Measurements from ENCODE around the gene CCDC116.
"Not testable (repeated sequence)": the region's sequence is repeated elsewhere in the genome, so short reads cannot be mapped to it uniquely, and the experiment has no call there.

The CCDC116 gene

DNA sequence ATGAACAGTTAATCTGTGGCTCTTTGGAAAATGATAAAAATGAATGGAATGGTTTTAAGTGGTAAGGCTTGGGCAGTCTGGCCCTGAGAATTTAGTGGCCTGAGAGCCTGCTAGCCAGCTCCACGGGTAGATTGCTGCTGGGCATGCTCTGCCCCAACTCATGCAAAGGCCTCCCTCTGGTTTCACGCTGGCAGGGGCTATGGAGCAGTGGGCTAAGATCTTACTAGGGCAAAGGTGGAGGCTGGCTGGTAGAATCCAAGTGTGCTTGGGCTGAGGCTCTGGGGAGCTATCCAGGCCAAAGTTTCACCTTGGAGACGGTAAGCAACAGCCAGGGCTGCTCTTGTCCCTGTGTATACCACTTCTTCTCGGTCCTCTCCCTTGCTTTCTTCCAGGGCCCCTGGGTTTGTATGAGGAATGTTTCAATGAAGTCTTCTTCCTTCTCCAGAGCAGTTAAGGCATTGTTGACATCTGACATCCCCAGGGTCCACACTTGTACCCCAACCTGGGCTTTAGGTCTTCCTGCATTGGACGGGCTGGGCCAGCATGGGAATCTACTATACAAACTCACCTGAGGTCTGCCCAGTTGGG lies 37.6 kb upstream of the CCDC116 start:
- TF ChIP-seq ARNTL (CRISPR knock-in tag; IDR thresholded peaks at IDR 0.05; ENCODE audit: borderline replicate concordance, low read depth) = no peak
- no peak for TF ChIP-seq CSDC2 (CRISPR knock-in tag; IDR thresholded peaks at IDR 0.05)
- TF ChIP-seq BACH2 (CRISPR knock-in tag; IDR thresholded peaks at IDR 0.05; ENCODE audit: borderline replicate concordance) = no peak
- no peak for TF ChIP-seq ISL1 (CRISPR knock-in tag; IDR thresholded peaks at IDR 0.05)
- TF ChIP-seq TOX (CRISPR knock-in tag; IDR thresholded peaks at IDR 0.05; ENCODE audit: borderline replicate concordance) = no peak
- TF ChIP-seq ZFP30 (CRISPR knock-in tag; IDR thresholded peaks at IDR 0.05) = no peak
- no peak for TF ChIP-seq OSR1 (CRISPR knock-in tag; IDR thresholded peaks at IDR 0.05)
- TF ChIP-seq SNAI2 (CRISPR knock-in tag; IDR thresholded peaks at IDR 0.05) = no peak
- TF ChIP-seq, protein P1, sequence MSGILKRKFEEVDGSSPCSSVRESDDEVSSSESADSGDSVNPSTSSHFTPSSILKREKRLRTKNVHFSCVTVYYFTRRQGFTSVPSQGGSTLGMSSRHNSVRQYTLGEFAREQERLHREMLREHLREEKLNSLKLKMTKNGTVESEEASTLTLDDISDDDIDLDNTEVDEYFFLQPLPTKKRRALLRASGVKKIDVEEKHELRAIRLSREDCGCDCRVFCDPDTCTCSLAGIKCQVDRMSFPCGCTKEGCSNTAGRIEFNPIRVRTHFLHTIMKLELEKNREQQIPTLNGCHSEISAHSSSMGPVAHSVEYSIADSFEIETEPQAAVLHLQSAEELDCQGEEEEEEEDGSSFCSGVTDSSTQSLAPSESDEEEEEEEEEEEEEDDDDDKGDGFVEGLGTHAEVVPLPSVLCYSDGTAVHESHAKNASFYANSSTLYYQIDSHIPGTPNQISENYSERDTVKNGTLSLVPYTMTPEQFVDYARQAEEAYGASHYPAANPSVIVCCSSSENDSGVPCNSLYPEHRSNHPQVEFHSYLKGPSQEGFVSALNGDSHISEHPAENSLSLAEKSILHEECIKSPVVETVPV (CRISPR knock-in tag; IDR thresholded peaks at IDR 0.05) = no peak
- TF ChIP-seq, protein P2, sequence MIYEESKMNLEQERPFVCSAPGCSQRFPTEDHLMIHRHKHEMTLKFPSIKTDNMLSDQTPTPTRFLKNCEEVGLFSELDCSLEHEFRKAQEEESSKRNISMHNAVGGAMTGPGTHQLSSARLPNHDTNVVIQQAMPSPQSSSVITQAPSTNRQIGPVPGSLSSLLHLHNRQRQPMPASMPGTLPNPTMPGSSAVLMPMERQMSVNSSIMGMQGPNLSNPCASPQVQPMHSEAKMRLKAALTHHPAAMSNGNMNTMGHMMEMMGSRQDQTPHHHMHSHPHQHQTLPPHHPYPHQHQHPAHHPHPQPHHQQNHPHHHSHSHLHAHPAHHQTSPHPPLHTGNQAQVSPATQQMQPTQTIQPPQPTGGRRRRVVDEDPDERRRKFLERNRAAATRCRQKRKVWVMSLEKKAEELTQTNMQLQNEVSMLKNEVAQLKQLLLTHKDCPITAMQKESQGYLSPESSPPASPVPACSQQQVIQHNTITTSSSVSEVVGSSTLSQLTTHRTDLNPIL (CRISPR knock-in tag; IDR thresholded peaks at IDR 0.05; ENCODE audit: low read depth) = no peak
- TF ChIP-seq ESRRG (CRISPR knock-in tag; IDR thresholded peaks at IDR 0.05) = no peak
- TF ChIP-seq TCF4 (CRISPR knock-in tag; IDR thresholded peaks at IDR 0.05; ENCODE audit: borderline replicate concordance) = no peak
- no peak for TF ChIP-seq ZNF565 (CRISPR knock-in tag; conservative IDR thresholded peaks at IDR 0.05; ENCODE audit: low read depth)
- no peak for TF ChIP-seq GLIS3 (CRISPR knock-in tag; IDR thresholded peaks at IDR 0.05)
- TF ChIP-seq RARB (CRISPR knock-in tag; IDR thresholded peaks at IDR 0.05) = no peak
- TF ChIP-seq, protein P3, sequence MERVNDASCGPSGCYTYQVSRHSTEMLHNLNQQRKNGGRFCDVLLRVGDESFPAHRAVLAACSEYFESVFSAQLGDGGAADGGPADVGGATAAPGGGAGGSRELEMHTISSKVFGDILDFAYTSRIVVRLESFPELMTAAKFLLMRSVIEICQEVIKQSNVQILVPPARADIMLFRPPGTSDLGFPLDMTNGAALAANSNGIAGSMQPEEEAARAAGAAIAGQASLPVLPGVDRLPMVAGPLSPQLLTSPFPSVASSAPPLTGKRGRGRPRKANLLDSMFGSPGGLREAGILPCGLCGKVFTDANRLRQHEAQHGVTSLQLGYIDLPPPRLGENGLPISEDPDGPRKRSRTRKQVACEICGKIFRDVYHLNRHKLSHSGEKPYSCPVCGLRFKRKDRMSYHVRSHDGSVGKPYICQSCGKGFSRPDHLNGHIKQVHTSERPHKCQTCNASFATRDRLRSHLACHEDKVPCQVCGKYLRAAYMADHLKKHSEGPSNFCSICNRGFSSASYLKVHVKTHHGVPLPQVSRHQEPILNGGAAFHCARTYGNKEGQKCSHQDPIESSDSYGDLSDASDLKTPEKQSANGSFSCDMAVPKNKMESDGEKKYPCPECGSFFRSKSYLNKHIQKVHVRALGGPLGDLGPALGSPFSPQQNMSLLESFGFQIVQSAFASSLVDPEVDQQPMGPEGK (CRISPR knock-in tag; IDR thresholded peaks at IDR 0.05; ENCODE audit: borderline replicate concordance) = no peak
- no peak for TF ChIP-seq ZNF70 (CRISPR knock-in tag; IDR thresholded peaks at IDR 0.05)
- TF ChIP-seq ZFP3 (CRISPR knock-in tag; IDR thresholded peaks at IDR 0.05) = no peak
- no peak for ATAC-seq

DNA sequence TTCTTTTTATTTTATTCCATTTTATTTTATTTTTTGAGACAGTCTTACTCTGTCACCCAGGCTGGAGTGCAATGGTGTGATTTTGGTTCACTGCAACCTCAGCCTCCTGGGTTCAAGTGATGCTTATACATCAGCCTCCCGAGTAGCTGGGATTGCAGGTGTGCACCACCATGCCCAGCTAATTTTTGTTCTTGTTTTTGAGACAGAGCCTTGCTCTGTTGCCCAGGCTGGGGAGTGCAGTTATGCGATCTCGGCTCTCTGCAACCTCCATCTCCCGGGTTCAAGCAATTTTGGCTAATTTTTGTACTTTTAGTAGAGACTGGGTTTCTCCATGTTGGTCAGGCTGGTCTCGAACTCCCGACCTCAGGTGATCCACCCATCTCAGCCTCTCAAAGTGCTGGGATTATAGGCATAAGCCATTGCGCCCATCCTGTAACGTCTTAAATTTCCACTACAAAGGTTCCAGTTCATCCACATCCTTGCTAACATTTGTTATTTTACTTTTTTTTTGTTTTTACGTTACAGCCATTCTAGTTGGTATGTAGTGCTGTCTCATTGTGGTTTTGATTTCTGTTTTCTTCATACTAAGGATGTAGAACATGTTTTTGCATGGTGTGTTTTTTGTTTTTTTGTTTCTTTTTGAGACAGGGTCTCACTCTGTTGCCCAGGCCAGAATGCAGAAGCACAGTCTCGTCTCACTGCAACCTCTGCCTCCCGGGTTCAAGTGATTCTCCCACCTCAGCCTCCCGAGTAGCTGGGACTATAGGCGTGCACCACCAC lies 36.0 kb upstream of the CCDC116 start:
- not testable (repeated sequence) for ATAC-seq

DNA sequence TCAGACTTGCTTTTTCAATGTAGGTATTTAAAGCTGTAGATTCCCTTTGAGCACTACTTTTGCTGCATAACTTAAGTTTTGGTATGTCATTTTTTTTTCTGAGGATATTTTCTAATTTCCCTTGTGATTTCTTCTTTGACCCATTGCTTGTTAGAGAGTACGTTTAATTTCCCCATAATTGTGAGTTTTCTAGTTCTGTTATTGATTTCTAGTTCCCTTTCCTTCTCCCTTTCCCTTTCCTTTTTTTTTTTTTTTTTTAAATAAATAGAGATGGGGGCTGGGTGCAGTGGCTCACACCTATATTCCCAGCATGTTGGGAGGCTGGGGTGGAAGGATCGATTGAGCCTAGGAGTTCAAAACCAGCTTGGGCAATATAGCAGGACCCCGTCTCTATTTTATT lies 34.3 kb upstream of the CCDC116 start:
- no peak for ATAC-seq

DNA sequence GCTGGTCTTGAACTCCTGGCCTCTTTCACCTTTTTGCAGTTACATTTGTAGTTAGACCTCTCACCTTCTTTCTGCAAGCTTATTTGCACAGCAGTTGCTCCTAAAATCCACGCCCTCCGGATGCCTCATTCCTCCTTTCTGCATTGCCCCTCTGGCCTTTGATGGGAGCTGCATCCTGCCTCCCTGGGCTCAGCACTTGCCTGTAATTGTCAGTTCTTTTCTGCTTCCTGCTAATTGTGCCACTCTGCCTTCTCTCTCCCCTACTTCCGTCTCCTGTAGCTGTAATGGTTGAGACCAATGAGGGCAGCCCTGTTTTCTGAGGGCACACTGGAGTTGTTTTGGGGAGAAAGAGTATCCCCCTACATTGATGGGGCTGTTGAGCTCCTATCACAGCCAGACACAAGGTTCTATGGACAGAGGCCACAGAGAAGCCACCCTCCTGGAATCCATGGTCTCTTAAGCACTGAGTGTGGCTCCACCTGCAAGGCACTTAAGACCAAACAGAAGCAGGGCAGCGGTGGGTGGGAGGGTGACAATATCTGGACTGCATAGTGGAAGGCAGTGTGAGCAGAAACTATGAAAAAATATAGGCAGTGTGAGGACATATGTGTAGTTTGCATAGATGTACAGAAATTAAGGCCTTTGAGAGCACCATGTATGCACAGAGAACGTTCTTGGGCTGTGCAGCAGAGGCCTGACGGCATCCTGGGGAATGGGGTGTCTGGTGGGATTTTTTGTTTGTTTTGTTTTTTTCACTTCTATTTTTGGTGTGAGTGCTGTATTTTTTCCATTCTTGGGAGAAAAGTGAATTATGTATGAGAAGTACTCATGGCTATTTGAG lies 33.3 kb upstream of the CCDC116 start:
- TF ChIP-seq ISL1 (CRISPR knock-in tag; IDR thresholded peaks at IDR 0.05) (no peak), TCF4 (CRISPR knock-in tag; IDR thresholded peaks at IDR 0.05; ENCODE audit: borderline replicate concordance) (no peak), ZC3H10 (CRISPR knock-in tag; IDR thresholded peaks at IDR 0.05) (no peak), RARB (CRISPR knock-in tag; IDR thresholded peaks at IDR 0.05) (no peak), GLIS3 (CRISPR knock-in tag; IDR thresholded peaks at IDR 0.05) (no peak)
- TF ChIP-seq, protein P3 (CRISPR knock-in tag; IDR thresholded peaks at IDR 0.05; ENCODE audit: borderline replicate concordance) = no peak
- no peak for ATAC-seq

More for the DNA sequence above, 34.3 kb upstream of the CCDC116 start:
- TF ChIP-seq, protein P4, sequence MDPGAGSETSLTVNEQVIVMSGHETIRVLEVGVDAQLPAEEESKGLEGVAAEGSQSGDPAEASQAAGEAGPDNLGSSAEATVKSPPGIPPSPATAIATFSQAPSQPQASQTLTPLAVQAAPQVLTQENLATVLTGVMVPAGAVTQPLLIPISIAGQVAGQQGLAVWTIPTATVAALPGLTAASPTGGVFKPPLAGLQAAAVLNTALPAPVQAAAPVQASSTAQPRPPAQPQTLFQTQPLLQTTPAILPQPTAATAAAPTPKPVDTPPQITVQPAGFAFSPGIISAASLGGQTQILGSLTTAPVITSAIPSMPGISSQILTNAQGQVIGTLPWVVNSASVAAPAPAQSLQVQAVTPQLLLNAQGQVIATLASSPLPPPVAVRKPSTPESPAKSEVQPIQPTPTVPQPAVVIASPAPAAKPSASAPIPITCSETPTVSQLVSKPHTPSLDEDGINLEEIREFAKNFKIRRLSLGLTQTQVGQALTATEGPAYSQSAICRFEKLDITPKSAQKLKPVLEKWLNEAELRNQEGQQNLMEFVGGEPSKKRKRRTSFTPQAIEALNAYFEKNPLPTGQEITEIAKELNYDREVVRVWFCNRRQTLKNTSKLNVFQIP (CRISPR knock-in tag; IDR thresholded peaks at IDR 0.05; ENCODE audit: borderline replicate concordance, low read depth) = no peak
- TF ChIP-seq ISL1 (CRISPR knock-in tag; IDR thresholded peaks at IDR 0.05) (no peak), ZNF70 (CRISPR knock-in tag; IDR thresholded peaks at IDR 0.05) (no peak), PPARA (CRISPR knock-in tag; IDR thresholded peaks at IDR 0.05; ENCODE audit: borderline replicate concordance) (no peak), ZNF565 (CRISPR knock-in tag; conservative IDR thresholded peaks at IDR 0.05; ENCODE audit: low read depth) (no peak)
